Measurements from ENCODE around the gene AIRE.

DNA sequence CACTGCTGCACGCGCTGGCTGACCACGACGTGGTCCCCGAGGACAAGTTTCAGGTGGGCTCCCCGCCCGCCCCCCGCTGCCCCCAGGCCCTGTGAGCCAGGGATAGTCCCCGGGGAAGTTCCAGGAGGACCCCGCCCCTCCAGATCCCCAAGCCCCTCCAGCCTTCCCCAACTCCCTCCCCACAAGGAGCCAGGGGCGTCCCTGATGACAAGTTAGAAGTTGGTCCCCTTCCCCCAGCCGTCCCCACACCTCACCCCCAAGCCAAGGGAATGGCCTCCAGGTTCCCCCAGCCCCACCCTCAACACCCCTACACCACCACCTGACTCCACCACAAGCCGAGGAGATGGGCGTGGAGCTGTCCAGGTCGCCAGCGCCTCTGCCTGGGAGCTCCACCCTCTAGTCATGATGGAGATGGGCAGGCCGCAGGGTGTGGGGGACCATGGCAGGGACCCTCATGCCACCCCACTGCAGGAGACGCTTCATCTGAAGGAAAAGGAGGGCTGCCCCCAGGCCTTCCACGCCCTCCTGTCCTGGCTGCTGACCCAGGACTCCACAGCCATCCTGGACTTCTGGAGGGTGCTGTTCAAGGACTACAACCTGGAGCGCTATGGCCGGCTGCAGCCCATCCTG, 525 bp downstream of the AIRE start:
- TF ChIP-seq CTCF (IDR thresholded peaks at IDR 0.05) (no peak), POLR2A (IDR thresholded peaks at IDR 0.05) (no peak), EP300 (IDR thresholded peaks at IDR 0.05) (no peak)

Data from ovary (tissue), 3 donors.